ENCODE results near the gene PAOX. TPM values are rescaled to one million over a fixed set of nuclear protein-coding genes. Genes with fewer than 3 reads are reported as not detected.

The PAOX gene
- total and polyA plus RNA-seq, 2 of the 13 experiments (the other 11 are each of a cell fraction or from before 2014, with no cell fraction given): 0.49 to 0.77 TPM

- no peak for TF ChIP-seq BRF2 (CRISPR knock-in tag; IDR thresholded peaks at IDR 0.05)
- peak; percentile 94 for TF ChIP-seq KDM2A (CRISPR knock-in tag; IDR thresholded peaks at IDR 0.05; ENCODE audit: borderline replicate concordance, low read depth)
- TF ChIP-seq ZBED4 (CRISPR knock-in tag; IDR thresholded peaks at IDR 0.05; ENCODE audit: borderline replicate concordance): peak; percentile 81; the same call in 1 of the 2 replicates
- no peak for TF ChIP-seq POLR2AphosphoS5 (IDR thresholded peaks at IDR 0.05; ENCODE audit: low read depth, low read length)
- TF ChIP-seq ZNF512B (CRISPR knock-in tag; IDR thresholded peaks at IDR 0.05; ENCODE audit: borderline replicate concordance): no peak
- no peak for TF ChIP-seq NR2C2 (CRISPR knock-in tag; IDR thresholded peaks at IDR 0.05; ENCODE audit: borderline replicate concordance)
- TF ChIP-seq ZNF326 (CRISPR knock-in tag; IDR thresholded peaks at IDR 0.05; ENCODE audit: borderline replicate concordance): no peak
- no peak for TF ChIP-seq ZNF207 (IDR thresholded peaks at IDR 0.05; ENCODE audit: borderline replicate concordance)
- TF ChIP-seq ZNF589 (CRISPR knock-in tag; conservative IDR thresholded peaks at IDR 0.05): no peak
- TF ChIP-seq ZNF614 (CRISPR knock-in tag; IDR thresholded peaks at IDR 0.05; ENCODE audit: borderline replicate concordance): peak; percentile 63; the same call in 1 of the 2 replicates
- TF ChIP-seq ZNF331 (CRISPR knock-in tag; IDR thresholded peaks at IDR 0.05): peak; percentile 51; the same call in 1 of the 2 replicates
- TF ChIP-seq ZBTB44 (CRISPR knock-in tag; IDR thresholded peaks at IDR 0.05): no peak
- no peak for TF ChIP-seq CSRNP2 (CRISPR knock-in tag; conservative IDR thresholded peaks at IDR 0.05; ENCODE audit: low read depth)
- no peak for TF ChIP-seq CSRNP1 (CRISPR knock-in tag; IDR thresholded peaks at IDR 0.05)
- peak; percentile 47; the same call in 1 of the 2 replicates for TF ChIP-seq SMAD3 (CRISPR knock-in tag; IDR thresholded peaks at IDR 0.05)
These were observed 49.4 kb upstream of the PAOX start (continued) for GRCh38 chr10:133329491-133330202.

All from HepG2 (cell line).